Activated naive CD8-positive, alpha-beta T cell treated with anti-CD3 and anti-CD28 coated beads, Interleukin-2, amount 50 U/mL, for 24 hours (primary cell): Measurements from ENCODE around the gene CALHM1.

Source experiments
- ATAC-seq: fragments of 150-1000 bp; cut with Tn5 transposase; one replicate; pipeline ENCODE4 v1.10.0; 2021
- DNase-seq: peaks from one replicate; pipeline ENCODE4 v3.0.0; 2021
- H3K27ac Mint-ChIP-seq: one replicate; pipeline ENCODE4 v1.8.0; 2021; ENCODE audit warnings: mild to moderate bottlenecking, mixed read lengths
- H3K27me3 Mint-ChIP-seq: one replicate; pipeline ENCODE4 v1.8.0; 2021; ENCODE audit warnings: mixed read lengths
- H3K36me3 Mint-ChIP-seq: one replicate; pipeline ENCODE4 v1.8.0; 2021; ENCODE audit warnings: low read depth, mixed read lengths
- H3K4me1 Mint-ChIP-seq: one replicate; pipeline ENCODE4 v1.8.0; 2021; ENCODE audit warnings: mixed read lengths
- H3K4me3 Mint-ChIP-seq: one replicate; pipeline ENCODE4 v1.8.0; 2021; ENCODE audit warnings: mild to moderate bottlenecking, moderate library complexity, mixed read lengths
- H3K9me3 Mint-ChIP-seq: one replicate; pipeline ENCODE4 v1.8.0; 2021; ENCODE audit warnings: mixed read lengths

Gene CALHM1

DNA sequence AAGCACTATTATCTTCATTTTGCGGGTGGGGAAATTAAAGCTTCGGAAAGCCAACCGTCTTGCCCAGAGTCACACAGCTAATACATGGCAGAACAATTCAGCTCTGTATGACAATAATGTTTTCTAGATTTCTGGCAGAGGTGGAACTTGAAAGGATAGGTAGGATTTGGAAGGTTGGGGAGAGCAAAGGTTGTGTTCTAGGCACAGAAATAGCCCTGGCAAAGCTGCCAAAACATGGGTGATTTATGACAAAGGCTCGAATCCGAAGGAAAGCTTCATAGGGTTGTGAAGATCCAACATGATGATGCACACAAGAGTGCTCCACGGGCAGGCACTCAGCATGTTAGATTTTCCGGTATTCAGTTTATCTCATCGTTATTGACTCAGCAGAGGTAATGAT, 43.1 kb downstream of the CALHM1 start:
- Mint-ChIP-seq H3K27me3 (no peaks in the 10 kb centered on the region), H3K9me3 (no peaks in the 10 kb centered on the region), H3K4me3 (no peak overlapping the region), H3K4me1 (no peaks in the 10 kb centered on the region), H3K27ac (no peak overlapping the region), H3K36me3 (peaks cover 79% of the 10 kb centered on the region)
- ATAC-seq (no peak), DNase-seq (no peak)

DNA sequence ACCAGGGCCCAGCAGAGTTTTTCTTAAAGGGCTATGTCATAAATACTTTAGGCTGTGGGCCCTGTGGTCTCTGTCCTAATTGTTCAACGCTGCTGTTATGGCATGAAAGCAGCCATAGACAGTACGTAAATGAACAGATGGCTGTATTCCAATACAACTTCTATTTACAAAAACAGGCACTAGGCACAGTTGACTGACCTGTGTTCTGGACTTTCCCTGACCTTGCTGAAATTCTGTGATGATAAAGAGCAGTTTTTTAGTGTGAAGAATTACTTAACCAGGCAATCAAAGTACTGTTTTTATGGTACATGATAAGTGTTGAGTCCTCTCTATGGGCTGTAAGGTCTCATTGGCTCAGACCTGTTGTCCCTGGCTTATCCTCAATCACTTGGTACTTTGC, 45.1 kb downstream of the CALHM1 start:
- Mint-ChIP-seq H3K36me3 (peaks cover 81% of the 10 kb centered on the region), H3K4me1 (peaks cover 2% of the 10 kb centered on the region), H3K27ac (no peak overlapping the region), H3K27me3 (no peaks in the 10 kb centered on the region), H3K4me3 (no peak overlapping the region), H3K9me3 (no peaks in the 10 kb centered on the region)
- DNase-seq (no peak), ATAC-seq (no peak)
